Liver (tissue), 3 donors: ENCODE measurements around the gene MAPKAPK2.

Experiments used
- GABPA ChIP-seq, 2 donors: IDR thresholded peaks in 1 of 2; conservative IDR thresholded peaks in 1 of 2; 2 replicates each; pipeline ENCODE4 v1.6.1; 2016; ENCODE audit warnings: antibody characterized with exemption in 2 of 2, mild to moderate bottlenecking in 1 of 2, moderate library complexity in 1 of 2
- HNF4A ChIP-seq, 2 donors: conservative IDR thresholded peaks; 2 replicates each; pipeline ENCODE4 v1.6.1; 2016; ENCODE audit warnings: antibody characterized with exemption in 2 of 2, mild to moderate bottlenecking in 2 of 2
- JUND ChIP-seq, 2 donors: IDR thresholded peaks; 2 replicates each; pipeline ENCODE4 v1.6.1; 2016; ENCODE audit warnings: antibody characterized with exemption in 2 of 2
- NR2F2 ChIP-seq: IDR thresholded peaks from 2 replicates; pipeline ENCODE4 v1.6.1; 2016; ENCODE audit warnings: antibody characterized with exemption
- RAD21 ChIP-seq, 2 donors: IDR thresholded peaks; 2 replicates each; pipeline ENCODE4 v1.6.1; 2016; ENCODE audit warnings: antibody characterized with exemption in 2 of 2, mild to moderate bottlenecking in 2 of 2
- RXRA ChIP-seq, 2 donors: IDR thresholded peaks; 2 replicates each; pipeline ENCODE4 v1.6.1; 2017 to 2018; ENCODE audit warnings: antibody characterized with exemption in 2 of 2, mild to moderate bottlenecking in 1 of 2
- SP1 ChIP-seq: IDR thresholded peaks from 2 replicates; pipeline ENCODE4 v1.6.1; 2018; ENCODE audit warnings: antibody characterized with exemption, mild to moderate bottlenecking
- TAF1 ChIP-seq: conservative IDR thresholded peaks from 2 replicates; pipeline ENCODE4 v1.6.1; 2016; ENCODE audit warnings: antibody characterized with exemption, mild to moderate bottlenecking
- YY1 ChIP-seq: IDR thresholded peaks from 2 replicates; pipeline ENCODE4 v1.6.1; 2016; ENCODE audit warnings: antibody characterized with exemption, mild to moderate bottlenecking
- TF ChIP-seq, protein P1 (sequence below): fragments of 150-350 bp; IDR thresholded peaks from 2 replicates; pipeline ENCODE4 v1.5.1; 2017; ENCODE audit warnings: improper control_type of control experiment, low read depth, low read length; ENCODE audit not compliant: missing input control
- TF ChIP-seq, protein P2 (sequence below): IDR thresholded peaks from 2 replicates; pipeline ENCODE4 v1.6.1; 2016; ENCODE audit warnings: antibody characterized with exemption
- TF ChIP-seq, protein P3 (sequence below): IDR thresholded peaks from 2 replicates; pipeline ENCODE4 v1.6.1; 2016; ENCODE audit warnings: antibody characterized with exemption
- TF ChIP-seq, protein P4 (sequence below): IDR thresholded peaks from 2 replicates; pipeline ENCODE4 v1.6.1; 2016; ENCODE audit warnings: antibody characterized with exemption, mild to moderate bottlenecking
- donor health status: healthy.
- donor health status: healthy.

DNA sequence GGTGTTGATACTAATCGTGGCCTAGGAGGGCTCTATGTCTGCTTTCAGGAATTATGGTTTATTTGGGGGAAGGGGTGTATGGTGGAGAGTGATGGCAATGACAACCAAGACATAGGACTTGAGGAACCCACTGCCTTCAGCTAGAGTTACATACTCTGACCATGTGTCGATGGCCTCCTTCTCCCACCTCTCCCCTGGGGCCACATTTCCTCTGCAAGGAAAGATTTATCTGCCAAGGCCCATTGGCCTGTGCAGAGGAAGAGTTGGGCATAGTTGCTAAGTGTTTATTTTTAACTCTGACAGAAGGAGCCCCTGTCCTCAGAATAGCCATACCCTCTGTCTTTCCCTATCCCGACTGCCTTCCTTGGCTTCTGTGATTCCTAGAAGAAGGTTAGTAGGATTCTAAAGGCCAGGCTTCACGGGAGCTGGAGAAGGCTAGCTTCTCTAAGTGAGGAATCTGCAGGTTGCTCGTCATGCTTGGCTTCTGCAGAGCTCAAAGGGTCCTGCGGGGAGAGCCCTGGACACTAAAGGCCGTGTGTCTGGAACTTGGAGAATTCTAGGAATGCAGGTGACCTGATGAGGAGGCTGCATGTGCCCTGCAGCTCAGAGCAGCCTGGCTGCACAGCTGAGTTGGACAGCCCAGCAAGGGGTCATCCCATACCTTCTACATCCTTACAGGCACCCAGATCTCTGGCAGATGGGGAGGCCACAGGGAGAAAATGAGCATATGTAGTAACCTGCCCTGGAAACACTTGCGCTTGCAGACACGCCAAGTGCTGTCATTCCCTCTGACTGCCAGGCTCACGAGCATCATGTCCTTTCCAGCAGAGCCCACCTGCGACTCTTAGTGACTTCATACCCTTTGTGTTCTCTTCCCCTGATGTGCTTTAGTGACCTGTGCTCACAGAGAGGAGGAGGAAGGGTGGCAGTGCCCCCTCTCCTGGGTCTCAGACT lies 9.7 kb downstream of the MAPKAPK2 start:
- TF ChIP-seq, protein P1, sequence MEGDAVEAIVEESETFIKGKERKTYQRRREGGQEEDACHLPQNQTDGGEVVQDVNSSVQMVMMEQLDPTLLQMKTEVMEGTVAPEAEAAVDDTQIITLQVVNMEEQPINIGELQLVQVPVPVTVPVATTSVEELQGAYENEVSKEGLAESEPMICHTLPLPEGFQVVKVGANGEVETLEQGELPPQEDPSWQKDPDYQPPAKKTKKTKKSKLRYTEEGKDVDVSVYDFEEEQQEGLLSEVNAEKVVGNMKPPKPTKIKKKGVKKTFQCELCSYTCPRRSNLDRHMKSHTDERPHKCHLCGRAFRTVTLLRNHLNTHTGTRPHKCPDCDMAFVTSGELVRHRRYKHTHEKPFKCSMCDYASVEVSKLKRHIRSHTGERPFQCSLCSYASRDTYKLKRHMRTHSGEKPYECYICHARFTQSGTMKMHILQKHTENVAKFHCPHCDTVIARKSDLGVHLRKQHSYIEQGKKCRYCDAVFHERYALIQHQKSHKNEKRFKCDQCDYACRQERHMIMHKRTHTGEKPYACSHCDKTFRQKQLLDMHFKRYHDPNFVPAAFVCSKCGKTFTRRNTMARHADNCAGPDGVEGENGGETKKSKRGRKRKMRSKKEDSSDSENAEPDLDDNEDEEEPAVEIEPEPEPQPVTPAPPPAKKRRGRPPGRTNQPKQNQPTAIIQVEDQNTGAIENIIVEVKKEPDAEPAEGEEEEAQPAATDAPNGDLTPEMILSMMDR = no peak
- no peak for TF ChIP-seq RXRA (IDR thresholded peaks at IDR 0.05)
- TF ChIP-seq, protein P2, sequence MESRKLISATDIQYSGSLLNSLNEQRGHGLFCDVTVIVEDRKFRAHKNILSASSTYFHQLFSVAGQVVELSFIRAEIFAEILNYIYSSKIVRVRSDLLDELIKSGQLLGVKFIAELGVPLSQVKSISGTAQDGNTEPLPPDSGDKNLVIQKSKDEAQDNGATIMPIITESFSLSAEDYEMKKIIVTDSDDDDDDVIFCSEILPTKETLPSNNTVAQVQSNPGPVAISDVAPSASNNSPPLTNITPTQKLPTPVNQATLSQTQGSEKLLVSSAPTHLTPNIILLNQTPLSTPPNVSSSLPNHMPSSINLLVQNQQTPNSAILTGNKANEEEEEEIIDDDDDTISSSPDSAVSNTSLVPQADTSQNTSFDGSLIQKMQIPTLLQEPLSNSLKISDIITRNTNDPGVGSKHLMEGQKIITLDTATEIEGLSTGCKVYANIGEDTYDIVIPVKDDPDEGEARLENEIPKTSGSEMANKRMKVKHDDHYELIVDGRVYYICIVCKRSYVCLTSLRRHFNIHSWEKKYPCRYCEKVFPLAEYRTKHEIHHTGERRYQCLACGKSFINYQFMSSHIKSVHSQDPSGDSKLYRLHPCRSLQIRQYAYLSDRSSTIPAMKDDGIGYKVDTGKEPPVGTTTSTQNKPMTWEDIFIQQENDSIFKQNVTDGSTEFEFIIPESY = no peak
- TF ChIP-seq JUND (IDR thresholded peaks at IDR 0.05) = no peak
- no peak for TF ChIP-seq GABPA (IDR thresholded peaks at IDR 0.05 in 1 of 2, conservative IDR thresholded peaks at IDR 0.05 in 1 of 2)
- TF ChIP-seq, protein P3, sequence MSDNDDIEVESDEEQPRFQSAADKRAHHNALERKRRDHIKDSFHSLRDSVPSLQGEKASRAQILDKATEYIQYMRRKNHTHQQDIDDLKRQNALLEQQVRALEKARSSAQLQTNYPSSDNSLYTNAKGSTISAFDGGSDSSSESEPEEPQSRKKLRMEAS = no peak
- TF ChIP-seq YY1 = no peak
- no peak for TF ChIP-seq TAF1
- TF ChIP-seq SP1 = no peak
- TF ChIP-seq NR2F2 = no peak
- TF ChIP-seq, protein P4, sequence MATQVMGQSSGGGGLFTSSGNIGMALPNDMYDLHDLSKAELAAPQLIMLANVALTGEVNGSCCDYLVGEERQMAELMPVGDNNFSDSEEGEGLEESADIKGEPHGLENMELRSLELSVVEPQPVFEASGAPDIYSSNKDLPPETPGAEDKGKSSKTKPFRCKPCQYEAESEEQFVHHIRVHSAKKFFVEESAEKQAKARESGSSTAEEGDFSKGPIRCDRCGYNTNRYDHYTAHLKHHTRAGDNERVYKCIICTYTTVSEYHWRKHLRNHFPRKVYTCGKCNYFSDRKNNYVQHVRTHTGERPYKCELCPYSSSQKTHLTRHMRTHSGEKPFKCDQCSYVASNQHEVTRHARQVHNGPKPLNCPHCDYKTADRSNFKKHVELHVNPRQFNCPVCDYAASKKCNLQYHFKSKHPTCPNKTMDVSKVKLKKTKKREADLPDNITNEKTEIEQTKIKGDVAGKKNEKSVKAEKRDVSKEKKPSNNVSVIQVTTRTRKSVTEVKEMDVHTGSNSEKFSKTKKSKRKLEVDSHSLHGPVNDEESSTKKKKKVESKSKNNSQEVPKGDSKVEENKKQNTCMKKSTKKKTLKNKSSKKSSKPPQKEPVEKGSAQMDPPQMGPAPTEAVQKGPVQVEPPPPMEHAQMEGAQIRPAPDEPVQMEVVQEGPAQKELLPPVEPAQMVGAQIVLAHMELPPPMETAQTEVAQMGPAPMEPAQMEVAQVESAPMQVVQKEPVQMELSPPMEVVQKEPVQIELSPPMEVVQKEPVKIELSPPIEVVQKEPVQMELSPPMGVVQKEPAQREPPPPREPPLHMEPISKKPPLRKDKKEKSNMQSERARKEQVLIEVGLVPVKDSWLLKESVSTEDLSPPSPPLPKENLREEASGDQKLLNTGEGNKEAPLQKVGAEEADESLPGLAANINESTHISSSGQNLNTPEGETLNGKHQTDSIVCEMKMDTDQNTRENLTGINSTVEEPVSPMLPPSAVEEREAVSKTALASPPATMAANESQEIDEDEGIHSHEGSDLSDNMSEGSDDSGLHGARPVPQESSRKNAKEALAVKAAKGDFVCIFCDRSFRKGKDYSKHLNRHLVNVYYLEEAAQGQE = no peak
- TF ChIP-seq HNF4A (conservative IDR thresholded peaks at IDR 0.05) = no peak
- TF ChIP-seq RAD21 (IDR thresholded peaks at IDR 0.05) = no peak
